ENCODE data around the gene PRKCA.
"Not testable (repeated sequence)": the region's sequence is repeated elsewhere in the genome, so short reads cannot be mapped to it uniquely, and the experiment has no call there.

PRKCA gene

GRCh38 chr17:66715745-66716156, 413.3 kb downstream of the PRKCA start:
- Histone ChIP-seq H3K4me1 (ENCODE audit: insufficient read depth, low read length) (peaks cover 19% of the 10 kb centered on the region), H3K9me3 (ENCODE audit: low read length) (peaks cover 3% of the 10 kb centered on the region), H3K27ac (ENCODE audit: low read depth, low read length) (no peak overlapping the region), H3K4me3 (ENCODE audit: low read depth in 1 of 2, low read length in 2 of 2) (no peak overlapping the region), H3K27me3 (ENCODE audit: control insufficient read depth in 1 of 2, insufficient read depth in 2 of 2, low read length in 2 of 2) (no peaks in the 10 kb centered on the region), H3K9ac (ENCODE audit: low read length) (no peak overlapping the region), H3K36me3 (ENCODE audit: insufficient read depth, low read length) (no peaks in the 10 kb centered on the region)

- no peak overlapping the region for H3K27ac ChIP-seq (ENCODE audit: low read depth, low read length)
- peaks cover 3% of the 10 kb centered on the region for H3K9me3 ChIP-seq (ENCODE audit: low read length)
- H3K27me3 ChIP-seq (ENCODE audit: control insufficient read depth in 1 of 2, insufficient read depth in 2 of 2, low read length in 2 of 2) = no peaks in the 10 kb centered on the region
- H3K4me1 ChIP-seq (ENCODE audit: insufficient read depth, low read length) = peaks cover 19% of the 10 kb centered on the region
- H3K4me3 ChIP-seq (ENCODE audit: low read depth in 1 of 2, low read length in 2 of 2) = no peak overlapping the region
- H3K9ac ChIP-seq (ENCODE audit: low read length) = no peak overlapping the region
- H3K36me3 ChIP-seq (ENCODE audit: insufficient read depth, low read length) = no peaks in the 10 kb centered on the region
These were observed 414.0 kb downstream of the PRKCA start for GRCh38 chr17:66716236-66717026.

- Histone ChIP-seq H3K4me1 (ENCODE audit: insufficient read depth, low read length) (peaks cover 19% of the 10 kb centered on the region), H3K36me3 (ENCODE audit: insufficient read depth, low read length) (no peaks in the 10 kb centered on the region), H3K9me3 (ENCODE audit: low read length) (peaks cover 3% of the 10 kb centered on the region), H3K27me3 (ENCODE audit: control insufficient read depth in 1 of 2, insufficient read depth in 2 of 2, low read length in 2 of 2) (no peaks in the 10 kb centered on the region), H3K9ac (ENCODE audit: low read length) (no peak overlapping the region), H3K4me3 (ENCODE audit: low read depth in 1 of 2, low read length in 2 of 2) (no peak overlapping the region), H3K27ac (ENCODE audit: low read depth, low read length) (no peak overlapping the region)
These were observed 415.2 kb downstream of the PRKCA start for GRCh38 chr17:66717641-66718058.

- no peaks in the 10 kb centered on the region for H3K27me3 ChIP-seq (ENCODE audit: control insufficient read depth in 1 of 2, insufficient read depth in 2 of 2, low read length in 2 of 2)
- H3K27ac ChIP-seq (ENCODE audit: low read depth, low read length) = no peak overlapping the region
- H3K4me1 ChIP-seq (ENCODE audit: insufficient read depth, low read length) = peaks cover 37% of the 10 kb centered on the region
- H3K9ac ChIP-seq (ENCODE audit: low read length) = no peak overlapping the region
- H3K4me3 ChIP-seq (ENCODE audit: low read depth in 1 of 2, low read length in 2 of 2) = no peak overlapping the region
- peaks cover 3% of the 10 kb centered on the region for H3K9me3 ChIP-seq (ENCODE audit: low read length)
- no peaks in the 10 kb centered on the region for H3K36me3 ChIP-seq (ENCODE audit: insufficient read depth, low read length)
These were observed 417.6 kb downstream of the PRKCA start for GRCh38 chr17:66720027-66720426.

GRCh38 chr17:66720567-66720966, 418.2 kb downstream of the PRKCA start:
- Histone ChIP-seq H3K9ac (ENCODE audit: low read length) (no peak overlapping the region), H3K27ac (ENCODE audit: low read depth, low read length) (no peak overlapping the region), H3K4me1 (ENCODE audit: insufficient read depth, low read length) (peaks cover 37% of the 10 kb centered on the region)

GRCh38 chr17:66722341-66722740, 419.9 kb downstream of the PRKCA start:
- H3K27ac ChIP-seq (ENCODE audit: low read depth, low read length) = no peak overlapping the region
- no peaks in the 10 kb centered on the region for H3K36me3 ChIP-seq (ENCODE audit: insufficient read depth, low read length)
- no peak overlapping the region for H3K4me3 ChIP-seq (ENCODE audit: low read depth in 1 of 2, low read length in 2 of 2)
- H3K9ac ChIP-seq (ENCODE audit: low read length) = no peak overlapping the region
- H3K4me1 ChIP-seq (ENCODE audit: insufficient read depth, low read length) = peaks cover 34% of the 10 kb centered on the region
- H3K9me3 ChIP-seq (ENCODE audit: low read length) = peaks cover 3% of the 10 kb centered on the region
- no peaks in the 10 kb centered on the region for H3K27me3 ChIP-seq (ENCODE audit: control insufficient read depth in 1 of 2, insufficient read depth in 2 of 2, low read length in 2 of 2)

More at GRCh38 chr17:66720567-66720966, 418.2 kb downstream of the PRKCA start:
- Histone ChIP-seq H3K27me3 (ENCODE audit: control insufficient read depth in 1 of 2, insufficient read depth in 2 of 2, low read length in 2 of 2) (no peaks in the 10 kb centered on the region), H3K36me3 (ENCODE audit: insufficient read depth, low read length) (no peaks in the 10 kb centered on the region), H3K4me3 (ENCODE audit: low read depth in 1 of 2, low read length in 2 of 2) (no peak overlapping the region), H3K9me3 (ENCODE audit: low read length) (peaks cover 3% of the 10 kb centered on the region)

- Histone ChIP-seq H3K27me3 (ENCODE audit: control insufficient read depth in 1 of 2, insufficient read depth in 2 of 2, low read length in 2 of 2) (no peaks in the 10 kb centered on the region), H3K9ac (ENCODE audit: low read length) (no peak overlapping the region)
These were observed 422.3 kb downstream of the PRKCA start for GRCh38 chr17:66724581-66725341.

GRCh38 chr17:66725438-66725837, 423.0 kb downstream of the PRKCA start:
- H3K9ac ChIP-seq (ENCODE audit: low read length) = not testable (repeated sequence)
- peak overlapping the region; percentile 66 for H3K27ac ChIP-seq (ENCODE audit: low read depth, low read length)

More at GRCh38 chr17:66724581-66725341, 422.3 kb downstream of the PRKCA start:
- Histone ChIP-seq H3K27ac (ENCODE audit: low read depth, low read length) (peak overlapping the region; percentile 66), H3K4me3 (ENCODE audit: low read depth in 1 of 2, low read length in 2 of 2) (no peak overlapping the region), H3K36me3 (ENCODE audit: insufficient read depth, low read length) (no peaks in the 10 kb centered on the region), H3K9me3 (ENCODE audit: low read length) (no peaks in the 10 kb centered on the region), H3K4me1 (ENCODE audit: insufficient read depth, low read length) (peaks cover 37% of the 10 kb centered on the region)

GRCh38 chr17:66725956-66726355, 423.5 kb downstream of the PRKCA start:
- Histone ChIP-seq H3K27me3 (ENCODE audit: control insufficient read depth in 1 of 2, insufficient read depth in 2 of 2, low read length in 2 of 2) (no peaks in the 10 kb centered on the region), H3K9me3 (ENCODE audit: low read length) (no peaks in the 10 kb centered on the region), H3K4me3 (ENCODE audit: low read depth in 1 of 2, low read length in 2 of 2) (no peak overlapping the region), H3K9ac (ENCODE audit: low read length) (no peak overlapping the region), H3K36me3 (ENCODE audit: insufficient read depth, low read length) (no peaks in the 10 kb centered on the region), H3K4me1 (ENCODE audit: insufficient read depth, low read length) (peaks cover 37% of the 10 kb centered on the region), H3K27ac (ENCODE audit: low read depth, low read length) (no peak overlapping the region)

More at GRCh38 chr17:66725438-66725837, 423.0 kb downstream of the PRKCA start:
- H3K27me3 ChIP-seq (ENCODE audit: control insufficient read depth in 1 of 2, insufficient read depth in 2 of 2, low read length in 2 of 2); H3K9me3 ChIP-seq (ENCODE audit: low read length); H3K36me3 ChIP-seq (ENCODE audit: insufficient read depth, low read length); H3K4me3 ChIP-seq (ENCODE audit: low read depth in 1 of 2, low read length in 2 of 2): not testable (repeated sequence)
- peaks cover 37% of the 10 kb centered on the region for H3K4me1 ChIP-seq (ENCODE audit: insufficient read depth, low read length)

- Histone ChIP-seq H3K27me3 (ENCODE audit: control insufficient read depth in 1 of 2, insufficient read depth in 2 of 2, low read length in 2 of 2) (no peaks in the 10 kb centered on the region), H3K36me3 (ENCODE audit: insufficient read depth, low read length) (no peaks in the 10 kb centered on the region), H3K9ac (ENCODE audit: low read length) (no peak overlapping the region), H3K9me3 (ENCODE audit: low read length) (no peaks in the 10 kb centered on the region), H3K4me3 (ENCODE audit: low read depth in 1 of 2, low read length in 2 of 2) (no peak overlapping the region), H3K27ac (ENCODE audit: low read depth, low read length) (no peak overlapping the region), H3K4me1 (ENCODE audit: insufficient read depth, low read length) (peaks cover 37% of the 10 kb centered on the region)
These were observed 424.0 kb downstream of the PRKCA start for GRCh38 chr17:66726371-66726770.

GRCh38 chr17:66726846-66727245, 424.4 kb downstream of the PRKCA start:
- Histone ChIP-seq H3K27me3 (ENCODE audit: control insufficient read depth in 1 of 2, insufficient read depth in 2 of 2, low read length in 2 of 2) (no peaks in the 10 kb centered on the region), H3K27ac (ENCODE audit: low read depth, low read length) (no peak overlapping the region), H3K9ac (ENCODE audit: low read length) (no peak overlapping the region), H3K36me3 (ENCODE audit: insufficient read depth, low read length) (no peaks in the 10 kb centered on the region), H3K9me3 (ENCODE audit: low read length) (no peaks in the 10 kb centered on the region), H3K4me3 (ENCODE audit: low read depth in 1 of 2, low read length in 2 of 2) (no peak overlapping the region), H3K4me1 (ENCODE audit: insufficient read depth, low read length) (peaks cover 37% of the 10 kb centered on the region)
